GM19468 (cell line): ENCODE data around the gene VPS37D.
A peak's percentile ranks its signal among the peaks of the same experiment; 100 is the strongest.

Source experiments
- ATAC-seq: cut with Tn5 transposase; IDR thresholded peaks from one replicate; pipeline ENCODE4 v1.9.1; 2021; ENCODE audit warnings: mild to moderate bottlenecking, moderate library complexity, moderate number of reproducible peaks; ENCODE audit not compliant: unreplicated experiment; ENCODE audit errors: extremely low read depth

The VPS37D gene

GRCh38 chr7:73678862-73679261 is 11.2 kb downstream of the VPS37D start:
- no peak for ATAC-seq

- ATAC-seq = no peak
Observed at GRCh38 chr7:73679709-73680108, 12.1 kb downstream of the VPS37D start.

- ATAC-seq = no peak
Observed at GRCh38 chr7:73680501-73680900, 12.9 kb downstream of the VPS37D start.

GRCh38 chr7:73681031-73681430 is 13.4 kb downstream of the VPS37D start:
- no peak for ATAC-seq

- no peak for ATAC-seq
Observed at GRCh38 chr7:73682745-73683055, 15.1 kb downstream of the VPS37D start.

- ATAC-seq = peak; percentile 47
Observed at GRCh38 chr7:73683056-73683787, 15.6 kb downstream of the VPS37D start, which contains the start of the genes BUD23 and DNAJC30. TSS of gene BUD23 (plus strand) at chr7:73683597. CDS start at chr7:73683626, 29 bp downstream. TSS of gene DNAJC30 (minus strand) at chr7:73683453. CDS start at chr7:73683423, 30 bp downstream.

GRCh38 chr7:73683788-73684693 is 16.4 kb downstream of the VPS37D start:
- no peak for ATAC-seq

GRCh38 chr7:73685311-73685710 is 17.7 kb downstream of the VPS37D start:
- ATAC-seq = no peak

GRCh38 chr7:73688288-73688687 is 20.7 kb downstream of the VPS37D start:
- ATAC-seq = no peak

- no peak for ATAC-seq
Observed at GRCh38 chr7:73690646-73691045, 23.0 kb downstream of the VPS37D start.

- no peak for ATAC-seq
Observed at GRCh38 chr7:73696372-73696771, 28.7 kb downstream of the VPS37D start.

GRCh38 chr7:73698410-73698809 is 30.8 kb downstream of the VPS37D start:
- ATAC-seq = no peak

- no peak for ATAC-seq
Observed at GRCh38 chr7:73699370-73700068, 31.9 kb downstream of the VPS37D start.

GRCh38 chr7:73700069-73700423 is 32.4 kb downstream of the VPS37D start:
- ATAC-seq = no peak

- ATAC-seq = no peak
Observed at GRCh38 chr7:73700581-73701134, 33.0 kb downstream of the VPS37D start.

- ATAC-seq = no peak
Observed at GRCh38 chr7:73701357-73701995, 33.8 kb downstream of the VPS37D start.

- no peak for ATAC-seq
Observed at GRCh38 chr7:73702226-73702625, 34.6 kb downstream of the VPS37D start.

- ATAC-seq = no peak
Observed at GRCh38 chr7:73702665-73703064, 35.0 kb downstream of the VPS37D start.

GRCh38 chr7:73703225-73703624 is 35.6 kb downstream of the VPS37D start:
- no peak for ATAC-seq
